Activated CD4-positive, alpha-beta memory T cell treated with anti-CD3 and anti-CD28 coated beads, Interleukin-2, amount 10 ng/mL, durations not matched to agents 7 days and 5 days (primary cell): ENCODE results near the gene TAS2R60. TPM values are rescaled to one million over a fixed set of nuclear protein-coding genes. Genes with fewer than 3 reads are reported as not detected.
"Not testable (repeated sequence)": the region's sequence is repeated elsewhere in the genome, so short reads cannot be mapped to it uniquely, and the experiment has no call there.

Experiments used
- CTCF ChIA-PET: fragments of 350-600 bp; sonication (Branson Sonifier 250); formaldehyde crosslinking; loops from one replicate; lab custom pipeline; 2021; ENCODE audit warnings: antibody characterized with exemption, inconsistent platforms; lab: Charles Lee
- POLR2A ChIA-PET: fragments of 350-600 bp; sonication (Branson Sonifier 250); formaldehyde crosslinking; loops from one replicate; lab custom pipeline; 2021; ENCODE audit warnings: antibody characterized with exemption; lab: Charles Lee
- DNase-seq: peaks from one replicate; pipeline ENCODE4 v3.0.0-alpha.2; 2020
- H3K27ac Mint-ChIP-seq: one replicate; pipeline ENCODE4 v1.8.0; 2021; ENCODE audit warnings: mild to moderate bottlenecking, mixed read lengths
- H3K27me3 Mint-ChIP-seq: one replicate; pipeline ENCODE4 v1.8.0; 2021; ENCODE audit warnings: mixed read lengths
- H3K36me3 Mint-ChIP-seq: one replicate; pipeline ENCODE4 v1.8.0; 2021; ENCODE audit warnings: low read depth, mixed read lengths
- H3K4me1 Mint-ChIP-seq: one replicate; pipeline ENCODE4 v1.8.0; 2021; ENCODE audit warnings: mixed read lengths
- H3K4me3 Mint-ChIP-seq: one replicate; pipeline ENCODE4 v1.8.0; 2021; ENCODE audit warnings: mild to moderate bottlenecking, mixed read lengths
- H3K9me3 Mint-ChIP-seq: one replicate; pipeline ENCODE4 v1.8.0; 2021; ENCODE audit warnings: mixed read lengths
- total RNA-seq, 2 experiments: library from RNA; stranded (reverse); gene quantifications; one replicate each; pipeline ENCODE4 v1.2.3, GENCODE V29; 2021

The TAS2R60 gene
- total RNA-seq, 2 experiments from 2014 or later, result not detected

GRCh38 chr7:143454091-143454680 lies 10.9 kb downstream of the TAS2R60 start:
- no peaks in the 10 kb centered on the region for H3K4me1 Mint-ChIP-seq
- H3K9me3 Mint-ChIP-seq, result no peaks in the 10 kb centered on the region
- CTCF ChIA-PET, result interaction anchor here (0.7 to 1.2 kb wide), 2 partner anchors 39 to 238 kb away, joined by 3 read pairs; no protein-coding TSS in a partner anchor
- H3K36me3 Mint-ChIP-seq, result no peaks in the 10 kb centered on the region
- H3K27me3 Mint-ChIP-seq, result no peaks in the 10 kb centered on the region
- no peak for DNase-seq
- H3K4me3 Mint-ChIP-seq, result no peak overlapping the region
- POLR2A ChIA-PET, result no interaction called here
- no peak overlapping the region for H3K27ac Mint-ChIP-seq

DNA sequence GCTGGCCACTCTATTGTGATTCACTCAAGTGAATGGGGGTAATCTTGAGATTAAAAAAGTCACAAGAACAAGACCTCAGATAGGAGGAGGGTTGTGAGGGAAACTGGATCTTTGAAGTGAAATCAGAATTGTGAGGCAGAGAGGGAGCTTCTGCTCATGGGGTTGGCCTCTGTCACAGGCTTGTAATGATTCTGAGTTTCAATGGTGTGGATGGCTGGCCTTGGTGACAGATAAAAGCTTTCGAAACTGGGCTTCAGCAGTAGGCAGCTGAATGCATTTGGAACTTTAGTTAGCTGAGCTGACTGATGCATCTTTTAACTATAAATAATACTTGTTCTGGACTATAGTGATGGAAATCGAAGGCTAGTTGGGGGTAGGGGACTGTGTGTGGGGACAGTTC lies 12.2 kb downstream of the TAS2R60 start:
- no peak overlapping the region for H3K4me3 Mint-ChIP-seq
- CTCF ChIA-PET, result no interaction called here
- no peaks in the 10 kb centered on the region for H3K36me3 Mint-ChIP-seq
- no peaks in the 10 kb centered on the region for H3K27me3 Mint-ChIP-seq
- no peaks in the 10 kb centered on the region for H3K4me1 Mint-ChIP-seq
- no peak overlapping the region for H3K27ac Mint-ChIP-seq
- POLR2A ChIA-PET, result no interaction called here
- DNase-seq, result no peak
- no peaks in the 10 kb centered on the region for H3K9me3 Mint-ChIP-seq

DNA sequence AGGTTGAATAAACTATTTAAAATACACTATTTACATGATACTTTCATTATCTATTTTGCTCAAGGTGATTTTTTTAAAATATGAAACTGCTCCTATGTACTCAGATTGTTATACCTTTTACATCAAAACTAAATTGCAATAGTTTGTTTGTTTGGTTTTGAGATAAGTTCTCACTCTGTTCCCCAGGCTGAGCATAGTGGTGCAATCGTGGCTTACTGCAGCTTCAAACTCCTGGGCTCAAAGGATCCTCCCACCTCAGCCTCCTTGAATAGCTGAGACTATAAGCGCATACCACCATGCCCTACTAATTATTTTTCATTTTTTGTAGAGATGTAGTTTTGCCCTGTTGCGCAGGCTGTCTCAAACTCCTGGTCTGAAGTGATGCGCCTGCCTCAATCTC lies 12.7 kb downstream of the TAS2R60 start:
- CTCF ChIA-PET, result no interaction called here
- no peak overlapping the region for H3K4me3 Mint-ChIP-seq

DNA sequence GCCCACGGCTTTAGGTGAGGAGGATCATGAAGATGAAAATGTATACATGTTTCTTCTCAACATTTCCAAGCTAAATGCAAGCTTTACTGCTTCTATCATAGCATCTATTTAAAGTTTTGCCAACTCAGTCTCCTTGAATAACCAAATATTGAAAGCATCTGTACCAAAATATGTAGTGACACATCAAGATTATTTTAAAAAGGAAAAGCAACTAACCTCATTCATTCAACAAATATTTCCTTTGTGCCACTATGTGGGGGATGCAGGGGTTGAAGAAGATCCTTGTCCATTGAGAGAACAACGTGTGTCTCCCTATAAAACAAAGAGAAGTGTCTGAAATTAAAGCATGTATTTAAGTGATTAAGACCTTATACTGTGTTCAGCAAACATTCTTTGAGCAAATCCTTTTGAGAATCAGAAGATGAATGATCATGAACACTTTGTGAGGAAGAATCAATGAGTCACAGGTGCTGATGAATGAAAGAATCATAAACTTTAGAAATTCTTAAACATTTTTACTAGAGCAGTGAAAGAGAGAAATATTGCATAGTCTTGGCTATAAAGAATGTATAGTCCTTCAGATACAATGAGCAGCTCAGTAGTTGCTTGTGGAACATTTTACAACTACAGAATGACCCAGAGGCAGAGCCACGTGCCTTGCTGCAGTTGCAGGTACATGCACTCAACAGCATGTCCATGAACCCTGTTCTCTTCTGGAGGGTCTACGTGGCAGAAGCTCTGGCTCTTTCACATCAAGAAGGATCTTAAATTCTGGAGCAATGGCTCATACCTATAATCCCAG lies 13.9 kb downstream of the TAS2R60 start:
- ChIA-PET CTCF (no interaction called here), POLR2A (no interaction called here)
- no peak overlapping the region for H3K4me3 Mint-ChIP-seq
- H3K27ac Mint-ChIP-seq, result no peak overlapping the region
- no peaks in the 10 kb centered on the region for H3K27me3 Mint-ChIP-seq
- H3K9me3 Mint-ChIP-seq, result peaks cover 2% of the 10 kb centered on the region
- H3K4me1 Mint-ChIP-seq, result no peaks in the 10 kb centered on the region
- H3K36me3 Mint-ChIP-seq, result no peaks in the 10 kb centered on the region
- no peak for DNase-seq

More for the DNA sequence above, 12.7 kb downstream of the TAS2R60 start:
- H3K4me1 Mint-ChIP-seq, result no peaks in the 10 kb centered on the region
- no peaks in the 10 kb centered on the region for H3K9me3 Mint-ChIP-seq
- no peaks in the 10 kb centered on the region for H3K27me3 Mint-ChIP-seq
- POLR2A ChIA-PET, result no interaction called here
- H3K27ac Mint-ChIP-seq, result no peak overlapping the region
- no peak for DNase-seq
- H3K36me3 Mint-ChIP-seq, result no peaks in the 10 kb centered on the region

- Mint-ChIP-seq H3K27ac (no peak overlapping the region), H3K9me3 (peaks cover 2% of the 10 kb centered on the region), H3K27me3 (no peaks in the 10 kb centered on the region), H3K4me3 (no peak overlapping the region), H3K36me3 (no peaks in the 10 kb centered on the region), H3K4me1 (no peaks in the 10 kb centered on the region)
- CTCF ChIA-PET, result no interaction called here
- DNase-seq, result no peak
- POLR2A ChIA-PET, result no interaction called here
These were observed 15.0 kb downstream of the TAS2R60 start for GRCh38 chr7:143458263-143458662.

DNA sequence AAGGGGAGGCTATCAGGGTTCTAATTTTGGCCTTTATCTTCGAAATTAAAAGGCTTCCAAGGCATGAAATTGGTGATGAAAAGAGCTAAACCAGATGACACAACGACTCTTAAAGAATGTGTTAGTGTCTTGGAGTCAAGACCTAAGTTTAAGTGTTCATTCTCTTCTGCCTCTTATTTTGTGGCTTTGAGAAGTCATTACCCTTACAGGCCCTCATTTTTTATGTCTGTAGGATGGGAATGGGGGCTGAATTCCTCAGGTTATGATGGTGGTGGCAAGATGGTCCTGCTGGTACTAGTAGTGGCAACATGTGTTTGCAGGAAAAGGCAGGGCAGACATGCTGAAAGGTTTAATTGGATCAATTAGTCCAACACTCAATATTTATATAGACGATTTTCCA lies 15.4 kb downstream of the TAS2R60 start:
- POLR2A ChIA-PET, result no interaction called here
- Mint-ChIP-seq H3K4me3 (no peak overlapping the region), H3K27ac (no peak overlapping the region), H3K36me3 (no peaks in the 10 kb centered on the region), H3K27me3 (no peaks in the 10 kb centered on the region), H3K9me3 (peaks cover 2% of the 10 kb centered on the region), H3K4me1 (no peaks in the 10 kb centered on the region)
- CTCF ChIA-PET, result no interaction called here
- DNase-seq, result no peak

GRCh38 chr7:143459359-143459758 lies 16.1 kb downstream of the TAS2R60 start:
- Mint-ChIP-seq H3K4me3 (no peak overlapping the region), H3K27ac (no peak overlapping the region), H3K9me3 (peaks cover 2% of the 10 kb centered on the region), H3K27me3 (no peaks in the 10 kb centered on the region), H3K4me1 (no peaks in the 10 kb centered on the region), H3K36me3 (no peaks in the 10 kb centered on the region)
- POLR2A ChIA-PET, result no interaction called here
- DNase-seq, result no peak
- CTCF ChIA-PET, result no interaction called here

- POLR2A ChIA-PET, result no interaction called here
- Mint-ChIP-seq H3K36me3 (no peaks in the 10 kb centered on the region), H3K27ac (no peak overlapping the region), H3K4me1 (no peaks in the 10 kb centered on the region), H3K9me3 (peaks cover 2% of the 10 kb centered on the region), H3K4me3 (no peak overlapping the region), H3K27me3 (no peaks in the 10 kb centered on the region)
- CTCF ChIA-PET, result no interaction called here
- no peak for DNase-seq
These were observed 17.2 kb downstream of the TAS2R60 start for GRCh38 chr7:143460271-143460979.

DNA sequence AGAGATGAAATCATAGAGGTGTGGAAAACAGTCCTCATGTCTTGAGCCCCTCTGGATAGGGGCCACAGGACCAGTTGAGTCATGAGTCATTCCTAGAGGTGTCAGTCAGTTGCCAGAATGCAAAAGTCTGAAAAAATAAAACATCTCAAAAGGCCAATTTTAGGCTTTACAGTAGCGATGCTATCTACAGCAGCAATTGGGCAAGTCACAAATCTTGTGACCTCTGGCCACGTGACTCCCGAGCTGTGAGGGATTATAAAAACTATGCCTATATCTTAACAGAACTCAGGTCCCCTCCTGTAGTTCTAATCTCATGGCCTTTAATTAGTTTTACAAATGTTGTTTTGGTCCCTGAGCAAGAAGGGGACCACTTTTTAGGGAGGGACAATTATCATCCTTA lies 18.8 kb downstream of the TAS2R60 start:
- POLR2A ChIA-PET, result no interaction called here
- H3K27ac Mint-ChIP-seq, result no peak overlapping the region
- DNase-seq, result no peak
- H3K9me3 Mint-ChIP-seq, result peaks cover 2% of the 10 kb centered on the region
- no peaks in the 10 kb centered on the region for H3K27me3 Mint-ChIP-seq
- CTCF ChIA-PET, result no interaction called here
- H3K4me3 Mint-ChIP-seq, result no peak overlapping the region
- H3K36me3 Mint-ChIP-seq, result no peaks in the 10 kb centered on the region
- H3K4me1 Mint-ChIP-seq, result no peaks in the 10 kb centered on the region

DNA sequence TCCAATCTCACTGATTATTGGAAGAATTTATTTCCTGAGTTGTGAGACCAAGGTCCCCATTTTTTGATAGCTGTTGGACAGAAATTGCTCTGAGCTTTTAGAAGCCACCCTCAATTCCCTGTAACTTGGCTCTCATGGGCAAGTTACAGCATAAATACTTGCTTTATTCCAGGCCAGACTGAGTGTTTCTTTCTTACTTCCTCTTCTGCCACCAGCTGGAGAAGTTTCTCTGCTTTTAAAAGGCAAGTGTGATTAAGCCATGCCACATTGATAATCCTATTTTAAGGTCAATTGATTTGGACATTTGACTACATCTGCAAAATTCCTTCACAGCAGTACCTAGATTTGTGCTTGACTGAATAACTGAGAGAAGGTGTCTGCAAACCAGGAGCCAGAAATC lies 20.3 kb downstream of the TAS2R60 start:
- H3K36me3 Mint-ChIP-seq, result no peaks in the 10 kb centered on the region
- no peak overlapping the region for H3K4me3 Mint-ChIP-seq
- H3K27me3 Mint-ChIP-seq, result no peaks in the 10 kb centered on the region
- CTCF ChIA-PET, result no interaction called here
- no peaks in the 10 kb centered on the region for H3K4me1 Mint-ChIP-seq
- H3K9me3 Mint-ChIP-seq, result peaks cover 2% of the 10 kb centered on the region
- H3K27ac Mint-ChIP-seq, result no peak overlapping the region
- POLR2A ChIA-PET, result no interaction called here
- no peak for DNase-seq

- H3K27ac Mint-ChIP-seq, result no peak overlapping the region
- CTCF ChIA-PET, result no interaction called here
- no peak for DNase-seq
- no peaks in the 10 kb centered on the region for H3K27me3 Mint-ChIP-seq
- no peak overlapping the region for H3K4me3 Mint-ChIP-seq
- H3K36me3 Mint-ChIP-seq, result no peaks in the 10 kb centered on the region
- peaks cover 2% of the 10 kb centered on the region for H3K9me3 Mint-ChIP-seq
- no peaks in the 10 kb centered on the region for H3K4me1 Mint-ChIP-seq
- POLR2A ChIA-PET, result no interaction called here
These were observed 20.7 kb downstream of the TAS2R60 start for GRCh38 chr7:143463957-143464356.

DNA sequence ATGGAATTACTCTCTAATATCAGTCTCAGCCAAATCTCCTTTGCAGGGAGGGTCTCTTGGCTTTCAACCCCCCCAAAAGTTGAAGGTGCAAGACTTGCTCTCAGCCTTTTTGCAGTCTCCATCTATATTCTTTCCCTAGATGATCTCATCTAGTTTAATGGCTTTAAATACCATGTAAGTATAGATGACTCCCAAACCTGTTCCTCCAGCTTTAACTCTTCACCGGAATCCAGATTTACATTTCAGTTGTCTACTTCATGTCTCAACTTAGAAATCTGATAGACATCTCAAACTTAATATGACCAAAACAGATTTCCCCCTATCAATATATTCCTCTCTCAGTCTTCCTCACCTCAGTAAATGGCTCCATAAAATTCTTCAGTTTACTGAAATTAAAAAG lies 24.5 kb downstream of the TAS2R60 start:
- no peaks in the 10 kb centered on the region for H3K4me1 Mint-ChIP-seq
- no peak for DNase-seq
- H3K9me3 Mint-ChIP-seq, result peaks cover 5% of the 10 kb centered on the region
- H3K27ac Mint-ChIP-seq, result no peak overlapping the region
- H3K36me3 Mint-ChIP-seq, result no peaks in the 10 kb centered on the region
- no peak overlapping the region for H3K4me3 Mint-ChIP-seq
- ChIA-PET CTCF (no interaction called here), POLR2A (no interaction called here)
- peaks cover 11% of the 10 kb centered on the region for H3K27me3 Mint-ChIP-seq

GRCh38 chr7:143472071-143472689 lies 28.9 kb downstream of the TAS2R60 start:
- peaks cover 20% of the 10 kb centered on the region for H3K27me3 Mint-ChIP-seq
- DNase-seq, CTCF ChIA-PET, H3K36me3 Mint-ChIP-seq, POLR2A ChIA-PET, H3K9me3 Mint-ChIP-seq, H3K27ac Mint-ChIP-seq, H3K4me1 Mint-ChIP-seq, H3K4me3 Mint-ChIP-seq: not testable (repeated sequence)
